DOHH2 (cell line): ENCODE data around the gene RGMB.

ENCODE experiments used
- H3F3A ChIP-seq: fragments of 200-600 bp; sonication (generic), shearing (Covaris generic); 2 replicates; pipeline ENCODE4 v1.6.0; 2016; ENCODE audit warnings: antibody characterized with exemption, mild to moderate bottlenecking; ENCODE audit not compliant: control insufficient read depth, insufficient read depth
- H3K27ac ChIP-seq: fragments of 200-600 bp; sonication (generic); 2 replicates; pipeline ENCODE4 v1.5.1; 2014; ENCODE audit warnings: low read depth, mild to moderate bottlenecking, low read length, moderate library complexity
- H3K27me3 ChIP-seq: fragments of 200-600 bp; sonication (generic); 2 replicates; pipeline ENCODE4 v1.6.1; 2014; ENCODE audit warnings: mild to moderate bottlenecking, low read length, mixed read lengths; ENCODE audit not compliant: control insufficient read depth
- H3K36me3 ChIP-seq: fragments of 200-600 bp; sonication (generic); 2 replicates; pipeline ENCODE4 v1.6.1; 2014; ENCODE audit warnings: mild to moderate bottlenecking, low read length, moderate library complexity, mixed read lengths; ENCODE audit not compliant: control insufficient read depth
- H3K4me1 ChIP-seq: fragments of 200-600 bp; sonication (generic); 2 replicates; pipeline ENCODE4 v1.6.1; 2014; ENCODE audit warnings: mild to moderate bottlenecking, low read length, mixed read lengths; ENCODE audit not compliant: control insufficient read depth
- H3K4me2 ChIP-seq: fragments of 200-600 bp; sonication (generic); 2 replicates; pipeline ENCODE4 v1.6.0; 2014; ENCODE audit warnings: mild to moderate bottlenecking, low read length, moderate library complexity
- H3K4me3 ChIP-seq: fragments of 200-600 bp; sonication (generic); 2 replicates; pipeline ENCODE4 v1.5.1; 2014; ENCODE audit warnings: mild to moderate bottlenecking, low read length, mixed read lengths
- H3K79me2 ChIP-seq: fragments of 200-600 bp; sonication (generic); 2 replicates; pipeline ENCODE4 v1.6.1; 2014; ENCODE audit warnings: mild to moderate bottlenecking, low read length, mixed read lengths; ENCODE audit not compliant: control insufficient read depth
- H3K9me2 ChIP-seq: fragments of 200-600 bp; sonication (generic); replicated peaks from 2 replicates; pipeline ENCODE4 v1.6.1; 2014; ENCODE audit warnings: mild to moderate bottlenecking, low read length, mixed read lengths; ENCODE audit not compliant: control insufficient read depth
- H3K9me3 ChIP-seq: fragments of 200-600 bp; sonication (generic); 2 replicates; pipeline ENCODE4 v1.6.1; 2014; ENCODE audit warnings: antibody characterized with exemption, low read length, mixed read lengths; ENCODE audit not compliant: control insufficient read depth, insufficient read depth
- H4K20me1 ChIP-seq: fragments of 200-600 bp; sonication (generic); 2 replicates; pipeline ENCODE4 v1.6.0; 2014; ENCODE audit warnings: low read depth, mild to moderate bottlenecking, antibody characterized with exemption, low read length, moderate library complexity; ENCODE audit not compliant: control insufficient read depth, insufficient read depth
- EZH2phosphoT487 ChIP-seq: fragments of 200-600 bp; sonication (generic); IDR thresholded peaks from 2 replicates; pipeline ENCODE4 v1.6.1; 2017; ENCODE audit warnings: borderline replicate concordance, mild to moderate bottlenecking, antibody characterized with exemption, low read length, moderate library complexity, mixed read lengths
- TF ChIP-seq, protein P1 (sequence below): fragments of 200-600 bp; sonication (generic); IDR thresholded peaks from one replicate; pipeline ENCODE4 v1.5.1; 2014; ENCODE audit warnings: antibody characterized with exemption, mild to moderate bottlenecking, low read depth, low read length; ENCODE audit not compliant: poor library complexity, severe bottlenecking

RGMB gene

DNA sequence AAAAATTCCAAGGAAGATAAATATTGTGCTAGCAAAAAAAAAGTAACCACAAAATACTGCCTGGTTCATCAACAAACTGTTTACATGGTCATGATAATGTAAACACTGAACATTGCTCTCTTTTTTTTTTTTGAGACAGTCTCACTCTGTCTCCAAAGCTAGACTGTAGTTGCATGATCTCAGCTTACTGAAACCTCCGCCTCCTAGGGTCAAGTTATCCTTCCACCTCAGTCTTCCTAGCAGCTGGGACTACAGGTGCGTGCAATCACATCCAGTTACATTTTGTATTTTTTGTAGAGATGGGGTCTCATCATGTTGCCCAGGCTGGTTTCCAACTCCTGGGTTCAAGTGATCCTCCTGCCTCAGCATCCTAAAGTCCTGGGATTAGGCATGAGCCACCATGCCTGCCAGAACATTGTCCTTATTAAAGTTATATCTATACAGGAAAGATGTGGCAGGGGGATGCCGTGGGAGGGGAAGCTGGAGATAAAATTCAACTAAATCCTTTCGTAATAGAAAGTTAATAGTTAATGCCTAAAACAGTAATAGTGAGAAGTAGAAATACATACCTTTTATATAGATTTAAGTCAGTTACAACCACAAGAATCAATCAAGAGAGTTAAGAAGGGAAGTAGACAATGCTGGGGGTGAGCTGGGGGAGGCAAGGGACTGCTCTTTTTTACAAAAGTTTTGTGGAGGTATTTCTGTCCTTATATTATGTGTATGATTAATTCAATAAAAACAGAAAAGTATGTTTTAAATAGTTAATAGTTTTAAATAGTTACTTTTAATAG, 52.3 kb downstream of the RGMB start:
- no peaks in the 10 kb centered on the region for H4K20me1 ChIP-seq
- H3K79me2 ChIP-seq = no peaks in the 10 kb centered on the region
- H3K27me3 ChIP-seq = peaks cover 5% of the 10 kb centered on the region; the same call in 1 of the 2 replicates
- no peak overlapping the region for H3K4me3 ChIP-seq
- no peak overlapping the region for H3K4me2 ChIP-seq
- no peaks in the 10 kb centered on the region for H3K4me1 ChIP-seq
- H3K9me2 ChIP-seq = no peaks in the 10 kb centered on the region
- no peaks in the 10 kb centered on the region for H3K9me3 ChIP-seq
- TF ChIP-seq, protein P1, sequence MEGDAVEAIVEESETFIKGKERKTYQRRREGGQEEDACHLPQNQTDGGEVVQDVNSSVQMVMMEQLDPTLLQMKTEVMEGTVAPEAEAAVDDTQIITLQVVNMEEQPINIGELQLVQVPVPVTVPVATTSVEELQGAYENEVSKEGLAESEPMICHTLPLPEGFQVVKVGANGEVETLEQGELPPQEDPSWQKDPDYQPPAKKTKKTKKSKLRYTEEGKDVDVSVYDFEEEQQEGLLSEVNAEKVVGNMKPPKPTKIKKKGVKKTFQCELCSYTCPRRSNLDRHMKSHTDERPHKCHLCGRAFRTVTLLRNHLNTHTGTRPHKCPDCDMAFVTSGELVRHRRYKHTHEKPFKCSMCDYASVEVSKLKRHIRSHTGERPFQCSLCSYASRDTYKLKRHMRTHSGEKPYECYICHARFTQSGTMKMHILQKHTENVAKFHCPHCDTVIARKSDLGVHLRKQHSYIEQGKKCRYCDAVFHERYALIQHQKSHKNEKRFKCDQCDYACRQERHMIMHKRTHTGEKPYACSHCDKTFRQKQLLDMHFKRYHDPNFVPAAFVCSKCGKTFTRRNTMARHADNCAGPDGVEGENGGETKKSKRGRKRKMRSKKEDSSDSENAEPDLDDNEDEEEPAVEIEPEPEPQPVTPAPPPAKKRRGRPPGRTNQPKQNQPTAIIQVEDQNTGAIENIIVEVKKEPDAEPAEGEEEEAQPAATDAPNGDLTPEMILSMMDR = no peak
- no peak for TF ChIP-seq EZH2phosphoT487
- no peaks in the 10 kb centered on the region for H3F3A ChIP-seq
- no peaks in the 10 kb centered on the region for H3K36me3 ChIP-seq
- no peak overlapping the region for H3K27ac ChIP-seq

DNA sequence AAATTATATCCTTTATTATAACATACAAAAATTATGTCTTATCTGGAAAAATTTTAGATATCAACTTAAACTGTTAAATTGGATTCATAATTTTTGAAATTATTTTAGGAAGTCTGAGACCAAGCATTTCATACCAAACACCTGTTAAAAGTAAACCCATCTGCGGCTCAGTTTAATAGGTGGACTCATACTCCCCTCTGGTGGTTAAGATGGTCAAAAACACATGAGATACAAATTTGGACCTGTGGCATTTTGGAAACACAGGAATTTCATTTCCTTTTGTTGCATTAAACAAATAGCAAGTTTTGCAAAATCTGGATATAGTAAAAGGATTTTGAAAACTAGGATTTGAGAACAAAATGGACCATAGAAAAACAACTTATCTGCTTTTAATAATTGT, 53.7 kb downstream of the RGMB start:
- Histone ChIP-seq H3K36me3 (no peaks in the 10 kb centered on the region), H4K20me1 (no peaks in the 10 kb centered on the region), H3K4me3 (no peak overlapping the region), H3K27ac (no peak overlapping the region), H3K27me3 (peaks cover 5% of the 10 kb centered on the region; the same call in 1 of the 2 replicates), H3K79me2 (no peaks in the 10 kb centered on the region), H3K9me2 (no peaks in the 10 kb centered on the region), H3K9me3 (no peaks in the 10 kb centered on the region), H3K4me2 (no peak overlapping the region), H3F3A (no peaks in the 10 kb centered on the region), H3K4me1 (no peaks in the 10 kb centered on the region)
- TF ChIP-seq, protein P1 = peak; percentile 51
- TF ChIP-seq EZH2phosphoT487 = no peak

DNA sequence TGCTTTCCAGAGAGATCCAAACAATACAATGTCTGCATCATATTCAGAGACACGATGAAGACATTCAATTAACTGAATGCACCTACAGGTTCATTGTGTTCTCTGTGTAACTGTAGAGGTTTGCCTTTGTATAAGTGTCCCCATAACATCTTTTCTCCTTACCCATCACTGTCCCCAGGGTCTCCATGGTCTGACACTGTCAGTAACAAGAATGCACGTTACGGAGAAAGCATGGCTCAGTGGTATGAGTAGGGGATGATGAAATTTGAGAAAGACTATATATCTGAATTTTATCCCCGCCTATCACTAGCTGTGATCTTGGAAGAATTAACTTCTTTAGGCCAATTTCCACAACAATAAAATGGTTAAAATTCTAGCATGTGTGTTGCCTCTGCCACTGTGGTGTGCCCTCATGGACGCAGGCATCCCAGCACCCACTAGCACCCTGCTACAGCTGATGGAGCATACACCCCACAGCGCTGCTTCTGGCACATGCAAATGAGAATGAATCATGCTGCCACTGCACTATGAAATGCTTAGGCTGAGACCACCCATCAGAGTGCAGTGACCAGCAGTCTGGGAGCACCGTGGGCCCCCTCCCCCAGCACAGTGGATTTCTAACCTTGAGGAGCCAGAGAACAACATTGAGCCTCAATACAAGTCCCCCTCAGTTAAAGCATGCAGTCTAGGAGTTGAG, 54.3 kb downstream of the RGMB start:
- Histone ChIP-seq H3F3A (no peaks in the 10 kb centered on the region), H3K4me1 (no peaks in the 10 kb centered on the region), H3K27ac (no peak overlapping the region), H3K4me3 (no peak overlapping the region), H3K36me3 (no peaks in the 10 kb centered on the region), H3K79me2 (no peaks in the 10 kb centered on the region), H3K27me3 (peaks cover 5% of the 10 kb centered on the region; the same call in 1 of the 2 replicates), H4K20me1 (no peaks in the 10 kb centered on the region), H3K4me2 (no peak overlapping the region), H3K9me3 (no peaks in the 10 kb centered on the region), H3K9me2 (no peaks in the 10 kb centered on the region)
- TF ChIP-seq, protein P1 = no peak
- no peak for TF ChIP-seq EZH2phosphoT487
